Activated CD4-positive, CD25-positive, alpha-beta regulatory T cell treated with anti-CD3 and anti-CD28 coated beads, Interleukin-2, amount 50 U/mL, for 72 hours (primary cell): ENCODE data around the gene SDC3.
"Not testable (repeated sequence)": the region's sequence is repeated elsewhere in the genome, so short reads cannot be mapped to it uniquely, and the experiment has no call there.

Experiments used
- DNase-seq: peaks from one replicate; pipeline ENCODE4 v3.0.0; 2021

Gene SDC3

GRCh38 chr1:30872033-30872947, 36.3 kb downstream of the SDC3 start:
- no peak for DNase-seq

GRCh38 chr1:30871276-30871871, 37.2 kb downstream of the SDC3 start:
- DNase-seq = no peak

DNA sequence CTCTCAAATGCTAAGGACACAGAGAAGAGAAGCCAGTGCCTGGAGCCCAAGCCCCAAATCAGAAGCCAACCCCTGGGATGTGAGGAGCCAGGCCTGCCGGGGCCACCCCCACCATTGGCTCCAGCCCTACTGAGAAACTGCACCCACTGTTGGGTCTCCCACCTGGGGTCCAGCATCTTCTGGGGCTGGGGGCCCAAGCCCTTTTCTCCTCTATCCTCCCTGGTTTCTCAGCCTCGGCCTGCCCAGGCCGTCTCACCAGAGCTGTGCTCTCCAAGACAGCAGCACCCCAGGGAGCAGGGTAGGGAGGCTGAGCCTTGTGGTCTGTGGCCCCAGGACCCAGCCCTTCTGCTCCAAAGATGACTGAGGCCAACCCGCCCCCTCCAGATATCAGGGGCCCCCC, 37.9 kb downstream of the SDC3 start:
- no peak for DNase-seq

DNA sequence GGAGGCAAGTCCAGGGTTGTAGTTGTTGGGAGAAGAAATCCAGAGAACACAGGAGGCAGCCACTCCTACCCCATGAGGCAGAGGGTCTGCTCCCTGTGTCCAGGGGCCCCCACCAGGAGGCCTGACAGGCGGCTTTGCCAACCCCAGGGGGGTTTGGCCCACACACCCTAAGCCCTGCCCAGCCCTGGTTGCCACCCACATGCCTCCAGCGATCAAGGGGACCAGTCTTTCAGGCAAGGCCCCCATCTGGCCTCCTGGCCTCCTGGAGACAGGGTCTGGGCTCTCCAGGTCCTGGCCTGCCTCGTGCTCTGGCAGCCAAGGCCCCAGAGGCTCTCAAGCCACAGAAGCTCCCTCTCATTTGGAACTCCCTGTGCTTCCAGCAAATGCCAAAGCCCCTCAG, 38.5 kb downstream of the SDC3 start:
- no peak for DNase-seq

- peak; percentile 49 for DNase-seq
Observed at GRCh38 chr1:30868833-30869435, 39.6 kb downstream of the SDC3 start.

DNA sequence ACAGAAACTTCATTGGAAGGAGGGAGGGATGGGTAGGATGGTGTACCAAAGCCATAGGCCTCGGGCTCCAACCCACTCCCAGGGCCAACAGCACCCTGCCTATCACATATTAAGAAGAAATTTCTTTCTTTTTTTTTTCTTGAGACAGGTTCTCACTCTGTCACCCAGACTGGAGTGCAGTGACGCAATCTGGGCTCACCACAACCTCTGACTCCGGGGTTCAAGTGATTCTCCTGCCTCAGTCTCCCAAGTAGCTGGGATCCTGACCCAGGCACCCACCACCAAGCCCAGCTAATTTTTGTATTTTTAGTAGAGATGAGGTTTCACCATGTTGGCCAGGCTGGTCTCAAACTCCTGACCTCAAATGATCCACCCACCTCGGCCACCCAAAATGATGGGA, 40.5 kb downstream of the SDC3 start:
- DNase-seq = not testable (repeated sequence)

GRCh38 chr1:30867537-30867936, 41.0 kb downstream of the SDC3 start:
- no peak for DNase-seq

DNA sequence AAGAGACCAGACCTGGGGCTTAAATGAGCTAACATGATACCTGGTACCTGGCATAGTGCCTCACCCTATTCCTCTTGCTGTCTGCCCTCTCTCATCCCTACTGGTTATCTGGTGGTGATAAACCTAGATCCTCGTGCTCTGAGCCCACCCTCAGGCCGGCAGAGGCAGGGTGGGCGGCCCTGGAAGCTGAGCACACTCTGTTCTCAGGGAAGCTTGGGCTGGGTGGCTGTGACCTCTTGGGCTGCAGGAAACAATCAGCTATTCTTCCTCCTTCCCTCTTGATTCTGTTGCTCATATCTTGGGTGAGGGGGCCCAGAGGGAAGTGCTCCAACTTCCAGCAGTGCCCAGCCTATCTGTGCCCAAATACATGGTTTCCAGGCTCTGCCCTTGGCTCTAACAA, 42.0 kb downstream of the SDC3 start:
- DNase-seq = no peak

- no peak for DNase-seq
Observed at GRCh38 chr1:30864681-30865080, 43.9 kb downstream of the SDC3 start.

GRCh38 chr1:30863858-30864604, 44.5 kb downstream of the SDC3 start:
- no peak for DNase-seq

DNA sequence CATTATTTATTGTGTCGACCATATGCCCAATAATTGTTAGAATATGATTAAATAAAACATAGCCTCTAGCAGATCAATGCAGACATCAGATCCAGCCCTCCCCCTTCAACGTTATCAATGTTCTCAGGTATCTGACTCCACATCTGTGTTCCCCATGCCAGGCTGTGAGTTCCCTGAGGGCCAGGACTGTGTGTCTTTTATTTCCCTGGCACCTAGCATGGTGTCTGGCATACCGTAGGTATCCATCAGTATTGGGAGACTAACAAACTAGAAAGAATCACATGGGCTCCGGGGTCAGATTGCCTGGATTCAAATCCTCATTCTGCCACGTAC, 48.3 kb downstream of the SDC3 start:
- DNase-seq = no peak

- no peak for DNase-seq
Observed at GRCh38 chr1:30857964-30858363, 50.6 kb downstream of the SDC3 start.

GRCh38 chr1:30857062-30857461, 51.5 kb downstream of the SDC3 start:
- no peak for DNase-seq

DNA sequence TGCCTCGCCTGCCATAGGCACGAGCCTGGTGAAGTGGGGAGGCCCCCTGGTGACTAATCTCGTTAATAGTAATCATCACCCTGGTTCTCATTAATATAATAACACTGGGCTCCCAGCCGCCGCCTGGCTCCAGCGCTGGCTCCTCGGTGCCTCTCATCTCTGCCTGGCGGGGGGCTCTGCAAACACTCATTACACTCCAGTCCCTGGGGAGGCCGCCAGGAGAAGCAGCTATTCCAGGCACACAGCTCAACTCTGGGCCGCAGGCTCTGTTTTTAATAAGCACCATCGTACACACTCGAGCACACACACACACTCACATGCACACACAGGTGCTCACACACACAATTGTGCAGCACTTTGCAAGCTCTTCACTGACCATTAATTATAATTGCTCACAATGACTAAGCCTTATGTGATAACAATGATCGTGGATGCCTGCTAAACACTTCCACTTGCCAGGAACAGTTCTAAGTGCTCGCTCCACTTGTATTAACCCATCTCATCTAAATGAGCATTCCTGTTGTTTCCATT, 52.2 kb downstream of the SDC3 start:
- no peak for DNase-seq

GRCh38 chr1:30855686-30856259, 52.8 kb downstream of the SDC3 start:
- DNase-seq = no peak

DNA sequence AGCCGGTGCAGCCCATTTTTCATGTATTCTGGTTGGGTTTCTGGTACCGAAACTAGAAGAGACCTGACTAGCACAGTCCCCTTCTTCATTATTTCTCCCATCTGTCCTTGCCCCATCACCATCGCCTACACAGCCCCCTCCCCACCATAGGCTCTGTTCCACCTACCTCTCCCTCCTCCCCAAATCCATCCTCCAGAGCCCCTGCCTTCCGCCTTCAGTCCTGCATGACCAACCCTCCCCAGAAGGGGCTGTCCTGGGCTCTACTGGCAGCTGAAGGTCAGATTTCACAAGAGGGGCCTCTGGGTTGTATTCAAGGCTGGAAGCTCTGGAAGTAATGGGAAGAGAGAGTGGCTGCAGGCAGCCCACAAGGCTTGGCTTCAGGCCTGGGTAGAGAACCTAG, 55.2 kb downstream of the SDC3 start:
- DNase-seq = no peak

- no peak for DNase-seq
Observed at GRCh38 chr1:30852026-30852425, 56.5 kb downstream of the SDC3 start.

DNA sequence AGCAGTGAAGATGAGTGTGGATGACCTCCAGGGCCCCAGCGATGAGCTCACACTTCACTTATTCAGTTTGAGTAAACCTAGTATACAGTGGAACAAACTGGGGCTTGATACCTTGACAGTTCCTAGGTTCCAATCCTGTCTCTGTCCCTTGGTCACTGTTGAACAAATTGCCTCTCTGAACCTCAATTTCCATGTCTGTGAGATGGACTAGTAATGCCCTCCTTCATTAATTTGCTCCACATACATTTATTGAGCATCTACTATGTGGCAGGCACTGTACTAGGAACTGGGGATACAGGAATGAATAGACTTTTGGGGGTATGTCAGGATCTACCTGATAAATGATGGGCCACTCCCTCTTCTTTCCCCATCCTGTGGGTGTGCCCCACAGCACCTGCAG, 57.3 kb downstream of the SDC3 start:
- DNase-seq = no peak

- no peak for DNase-seq
Observed at GRCh38 chr1:30850607-30851006, 58.0 kb downstream of the SDC3 start.

GRCh38 chr1:30848130-30848529, 60.4 kb downstream of the SDC3 start:
- DNase-seq = no peak

GRCh38 chr1:30847358-30847972, 61.1 kb downstream of the SDC3 start:
- no peak for DNase-seq

- DNase-seq = no peak
Observed at GRCh38 chr1:30846587-30846986, 62.0 kb downstream of the SDC3 start.
